WTC11 (cell line): ENCODE results near the gene MPP2. TPM values are rescaled to one million over a fixed set of nuclear protein-coding genes. Genes with fewer than 3 reads are reported as not detected.

Source experiments
- ATAC-seq: fragments of 200-7000 bp; cut with Tn5 transposase; 2 replicates; pipeline ENCODE4 v1.10.0; 2021; ENCODE audit warnings: mild to moderate bottlenecking, moderate library complexity
- CTCF ChIA-PET: fragments of 300-600 bp; sonication (Branson Sonifier 250); formaldehyde crosslinking; loops from one replicate; lab custom pipeline; 2021; ENCODE audit warnings: antibody characterized with exemption; lab: Charles Lee
- POLR2A ChIA-PET: fragments of 350-600 bp; sonication (Branson Sonifier 250); formaldehyde crosslinking; loops from one replicate; lab custom pipeline; 2021; ENCODE audit warnings: antibody characterized with exemption; lab: Charles Lee
- DNase-seq: peaks from one replicate; pipeline ENCODE4 v3.0.0; 2021; ENCODE audit warnings: low spot score
- H3K27ac Mint-ChIP-seq: 2 replicates; pipeline ENCODE4 v1.8.0; 2021; ENCODE audit warnings: mixed read lengths
- H3K27me3 Mint-ChIP-seq: 2 replicates; pipeline ENCODE4 v1.8.0; 2021; ENCODE audit warnings: low read depth, mild to moderate bottlenecking, moderate library complexity, mixed read lengths
- H3K36me3 Mint-ChIP-seq: 2 replicates; pipeline ENCODE4 v1.8.0; 2021; ENCODE audit warnings: mixed read lengths
- H3K4me1 Mint-ChIP-seq: 2 replicates; pipeline ENCODE4 v1.8.0; 2022; ENCODE audit warnings: mixed read lengths
- H3K4me3 Mint-ChIP-seq: 2 replicates; pipeline ENCODE4 v1.8.0; 2021; ENCODE audit warnings: mild to moderate bottlenecking, moderate library complexity, mixed read lengths
- H3K9me3 Mint-ChIP-seq: 2 replicates; pipeline ENCODE4 v1.8.0; 2021; ENCODE audit warnings: mixed read lengths
- ATF2 ChIP-seq: sonication (generic); formaldehyde crosslinking; IDR thresholded peaks from 2 replicates; pipeline ENCODE4 v1.8.1; 2022; ENCODE audit warnings: low read depth, missing genetic modification reagents, borderline replicate concordance
- ATF6 ChIP-seq: sonication (generic); formaldehyde crosslinking; IDR thresholded peaks from 2 replicates; pipeline ENCODE4 v1.8.1; 2023; ENCODE audit warnings: mild to moderate bottlenecking, missing genetic modification reagents
- E2F1 ChIP-seq: sonication (generic); formaldehyde crosslinking; IDR thresholded peaks from 2 replicates; pipeline ENCODE4 v1.8.0; 2022; ENCODE audit warnings: mild to moderate bottlenecking, missing genetic modification reagents
- ERG ChIP-seq: fragments of 250-450 bp; sonication (Bioruptor Pico); IDR thresholded peaks from 2 replicates; pipeline ENCODE4 v1.8.0; 2021; ENCODE audit warnings: mild to moderate bottlenecking
- ETV6 ChIP-seq: sonication (generic); formaldehyde crosslinking; IDR thresholded peaks from 2 replicates; pipeline ENCODE4 v1.8.1; 2022; ENCODE audit warnings: mild to moderate bottlenecking, missing genetic modification reagents
- FOXP4 ChIP-seq: sonication (generic); formaldehyde crosslinking; IDR thresholded peaks from 2 replicates; pipeline ENCODE4 v1.8.0; 2022; ENCODE audit warnings: mild to moderate bottlenecking, missing genetic modification reagents
- MAX ChIP-seq: sonication (generic); formaldehyde crosslinking; IDR thresholded peaks from 2 replicates; pipeline ENCODE4 v1.8.0; 2022; ENCODE audit warnings: mild to moderate bottlenecking, missing genetic modification reagents
- MXD4 ChIP-seq: fragments of 250-450 bp; sonication (Bioruptor Pico); IDR thresholded peaks from 2 replicates; pipeline ENCODE4 v1.8.0; 2021; ENCODE audit warnings: mild to moderate bottlenecking, moderate library complexity, borderline replicate concordance
- NFATC4 ChIP-seq: fragments of 250-450 bp; sonication (Bioruptor Pico); IDR thresholded peaks from 2 replicates; pipeline ENCODE4 v1.9.0; 2021; ENCODE audit warnings: mild to moderate bottlenecking
- NR1H2 ChIP-seq: sonication (generic); formaldehyde crosslinking; IDR thresholded peaks from 2 replicates; pipeline ENCODE4 v1.9.0; 2021; ENCODE audit warnings: mild to moderate bottlenecking, moderate library complexity, missing genetic modification reagents
- PREB ChIP-seq: sonication (generic); formaldehyde crosslinking; IDR thresholded peaks from 2 replicates; pipeline ENCODE4 v1.8.1; 2022; ENCODE audit warnings: mild to moderate bottlenecking, missing genetic modification reagents, moderate library complexity, borderline replicate concordance
- STAT6 ChIP-seq: sonication (generic); formaldehyde crosslinking; conservative IDR thresholded peaks from 2 replicates; pipeline ENCODE4 v1.8.1; 2023; ENCODE audit warnings: mild to moderate bottlenecking, low read depth, missing genetic modification reagents, moderate library complexity
- ZBTB43 ChIP-seq: sonication (generic); formaldehyde crosslinking; IDR thresholded peaks from 2 replicates; pipeline ENCODE4 v1.8.1; 2023; ENCODE audit warnings: mild to moderate bottlenecking, missing genetic modification reagents
- total RNA-seq: library from RNA; stranded (reverse); gene quantifications from 3 replicates; pipeline ENCODE4 v1.2.3, GENCODE V29; 2021

MPP2 gene
- total RNA-seq, 1 experiment from 2014 or later = 29.3 TPM

GRCh38 chr17:43935926-43936261 is 28.6 kb upstream of the MPP2 start:
- peaks cover 10% of the 10 kb centered on the region for H3K4me1 Mint-ChIP-seq
- ATAC-seq (no peak), DNase-seq (no peak)
- H3K9me3 Mint-ChIP-seq = no peaks in the 10 kb centered on the region
- POLR2A ChIA-PET = no interaction called here
- no peaks in the 10 kb centered on the region for H3K36me3 Mint-ChIP-seq
- TF ChIP-seq NR1H2 (CRISPR knock-in tag) (no peak), FOXP4 (CRISPR knock-in tag) (no peak), MXD4 (CRISPR knock-in tag) (no peak), ERG (no peak), ETV6 (CRISPR knock-in tag) (no peak), MAX (CRISPR knock-in tag) (no peak)
- no peak overlapping the region for H3K4me3 Mint-ChIP-seq
- H3K27ac Mint-ChIP-seq = no peak overlapping the region
- H3K27me3 Mint-ChIP-seq = peaks cover 58% of the 10 kb centered on the region
- CTCF ChIA-PET = interaction anchor here (1.3 to 1.4 kb wide), 3 partner anchors 47 to 70 kb away, joined by 3 to 5 read pairs (median 4); no protein-coding TSS in a partner anchor

- Mint-ChIP-seq H3K27me3 (peaks cover 55% of the 10 kb centered on the region), H3K4me3 (no peak overlapping the region), H3K9me3 (no peaks in the 10 kb centered on the region), H3K27ac (no peak overlapping the region), H3K36me3 (no peaks in the 10 kb centered on the region), H3K4me1 (peaks cover 5% of the 10 kb centered on the region)
- ATAC-seq (no peak), DNase-seq (no peak)
- CTCF ChIA-PET = no interaction called here
- POLR2A ChIA-PET = no interaction called here
- TF ChIP-seq ATF2 (CRISPR knock-in tag) (no peak), NFATC4 (CRISPR knock-in tag) (no peak), E2F1 (CRISPR knock-in tag) (no peak), PREB (CRISPR knock-in tag) (no peak), ERG (no peak), ATF6 (CRISPR knock-in tag) (no peak), STAT6 (CRISPR knock-in tag) (no peak), ZBTB43 (CRISPR knock-in tag) (no peak)
Measured at GRCh38 chr17:43935204-43935925, 28.0 kb upstream of the MPP2 start.
